SK-N-SH (cell line): Measurements from ENCODE around the gene SYTL4. TPM values are rescaled to one million over a fixed set of nuclear protein-coding genes. Genes with fewer than 3 reads are reported as not detected.
A peak's percentile ranks its signal among the peaks of the same experiment; 100 is the strongest.

Experiments used
- CTCF ChIA-PET: fragments of 300-600, 350-600 bp; formaldehyde crosslinking; extraction: SDS; loops from one replicate; lab custom pipeline; 2021; lab: Yijun Ruan, JAX
- POLR2A ChIA-PET: fragments of 350-600 bp; sonication (Branson Sonifier 250); formaldehyde crosslinking; extraction: SDS; loops from one replicate; lab custom pipeline; 2020; ENCODE audit warnings: antibody characterized with exemption, inconsistent platforms; lab: Yijun Ruan, JAX
- DNase-seq: peaks from one replicate; pipeline ENCODE4 v3.0.0; 2012
- H2AFZ ChIP-seq: fragments of 200-600 bp; sonication (generic); 2 replicates; pipeline ENCODE4 v1.8.1; 2016; ENCODE audit warnings: antibody characterized with exemption, mild to moderate bottlenecking, low read depth
- H3F3A ChIP-seq: fragments of 200-600 bp; sonication (generic); replicated peaks from 2 replicates; pipeline ENCODE3; 2016; ENCODE audit warnings: antibody characterized with exemption, mild to moderate bottlenecking; ENCODE audit not compliant: insufficient read depth
- H3K27ac ChIP-seq, 2 experiments: fragments of 200-500 bp in 1 of 2; fragments of 200-600 bp in 1 of 2; sonication (Bioruptor generic) in 1 of 2; sonication (generic), shearing (Covaris generic) in 1 of 2; 2 replicates each; pipeline versions ENCODE4 v1.5.1 to v1.6.1; 2014 to 2016; ENCODE audit warnings: low read depth in 2 of 2, inconsistent platforms in 1 of 2, low read length in 1 of 2, mild to moderate bottlenecking in 1 of 2, mixed read lengths in 1 of 2
- H3K27me3 ChIP-seq: fragments of 200-600 bp; sonication (generic), shearing (Covaris generic); 2 replicates; pipeline ENCODE4 v1.6.1; 2016; ENCODE audit warnings: mixed run types; ENCODE audit not compliant: insufficient read depth
- H3K36me3 ChIP-seq, 2 experiments: fragments of 200-500 bp in 1 of 2; fragments of 200-600 bp in 1 of 2; sonication (Bioruptor generic) in 1 of 2; sonication (generic) in 1 of 2; replicated peaks in 1 of 2; 2 replicates each; pipeline versions ENCODE3 to v1.5.1; 2014 to 2016; ENCODE audit warnings: low read length in 1 of 2, mild to moderate bottlenecking in 1 of 2; ENCODE audit not compliant: insufficient read depth in 2 of 2, control insufficient read depth in 1 of 2
- H3K4me1 ChIP-seq, 2 experiments: fragments of 200-500 bp in 1 of 2; fragments of 200-600 bp in 1 of 2; sonication (Bioruptor generic) in 1 of 2; sonication (generic), shearing (Covaris generic) in 1 of 2; 2 replicates each; pipeline versions ENCODE4 v1.5.1 to v1.6.1; 2014 to 2016; ENCODE audit warnings: low read depth in 1 of 2, low read length in 1 of 2, mixed run types in 1 of 2; ENCODE audit not compliant: insufficient read depth in 2 of 2, control insufficient read depth in 1 of 2
- H3K4me2 ChIP-seq: fragments of 200-600 bp; sonication (generic), shearing (Covaris generic); 2 replicates; pipeline ENCODE4 v1.6.1; 2017; ENCODE audit warnings: mixed run types
- H3K4me3 ChIP-seq, 2 experiments: fragments of 200-500 bp in 1 of 2; fragments of 200-600 bp in 1 of 2; sonication (Bioruptor generic) in 1 of 2; sonication (generic), shearing (Covaris generic) in 1 of 2; 2 replicates each; pipeline versions ENCODE4 v1.5.1 to v1.8.1; 2014 to 2016; ENCODE audit warnings: low read depth in 2 of 2, inconsistent platforms in 1 of 2, low read length in 1 of 2, mild to moderate bottlenecking in 1 of 2, mixed read lengths in 1 of 2, moderate library complexity in 1 of 2
- H3K79me2 ChIP-seq: fragments of 200-600 bp; sonication (generic); 2 replicates; pipeline ENCODE4 v1.8.1; 2017; ENCODE audit warnings: mild to moderate bottlenecking; ENCODE audit not compliant: insufficient read depth
- H3K9ac ChIP-seq: fragments of 200-600 bp; sonication (generic); 2 replicates; pipeline ENCODE4 v1.6.1; 2017; ENCODE audit warnings: mixed run types
- H3K9me2 ChIP-seq: fragments of 200-600 bp; sonication (generic); 2 replicates; pipeline ENCODE4 v1.6.1; 2017; ENCODE audit warnings: mixed run types
- H3K9me3 ChIP-seq: fragments of 200-600 bp; sonication (generic); 2 replicates; pipeline ENCODE4 v1.6.1; 2017; ENCODE audit warnings: mixed run types, mild to moderate bottlenecking, moderate library complexity
- H4K20me1 ChIP-seq: fragments of 200-600 bp; sonication (generic); 2 replicates; pipeline ENCODE4 v1.6.1; 2017; ENCODE audit warnings: mild to moderate bottlenecking, mixed run types; ENCODE audit not compliant: insufficient read depth
- FOSL2 ChIP-seq: IDR thresholded peaks from 2 replicates; pipeline ENCODE4 v1.4.0; 2012; ENCODE audit warnings: low read depth, mild to moderate bottlenecking, moderate library complexity, borderline replicate concordance
- FOXM1 ChIP-seq: IDR thresholded peaks from 2 replicates; pipeline ENCODE4 v1.4.0; 2012; ENCODE audit warnings: low read depth, mild to moderate bottlenecking
- GATA2 ChIP-seq: sonication (generic); formaldehyde crosslinking; IDR thresholded peaks from 2 replicates; pipeline ENCODE4 v1.5.0; 2020; ENCODE audit warnings: mild to moderate bottlenecking, missing genetic modification reagents
- JUND ChIP-seq: IDR thresholded peaks from 2 replicates; pipeline ENCODE4 v1.4.0; 2012
- MEF2A ChIP-seq: IDR thresholded peaks from 2 replicates; pipeline ENCODE4 v1.4.0; 2012; ENCODE audit warnings: low read depth, borderline replicate concordance
- NFIC ChIP-seq: IDR thresholded peaks from 2 replicates; pipeline ENCODE4 v1.4.0; 2012; ENCODE audit warnings: borderline replicate concordance
- RAD21 ChIP-seq: IDR thresholded peaks from 2 replicates; pipeline ENCODE4 v1.6.1; 2012; ENCODE audit warnings: mild to moderate bottlenecking, low read length
- RCOR1 ChIP-seq: fragments of 150-350 bp; IDR thresholded peaks from 2 replicates; pipeline ENCODE4 v1.6.1; 2017; ENCODE audit warnings: antibody characterized with exemption, low read length
- RXRA ChIP-seq: IDR thresholded peaks from 2 replicates; pipeline ENCODE4 v1.4.0; 2012; ENCODE audit warnings: low read depth, mild to moderate bottlenecking, borderline replicate concordance
- TAF1 ChIP-seq: IDR thresholded peaks from 2 replicates; pipeline ENCODE4 v1.6.1; 2012; ENCODE audit warnings: low read depth, mild to moderate bottlenecking, low read length, moderate library complexity, borderline replicate concordance
- TCF12 ChIP-seq: IDR thresholded peaks from 2 replicates; pipeline ENCODE4 v1.4.0; 2012
- TEAD4 ChIP-seq: IDR thresholded peaks from 2 replicates; pipeline ENCODE4 v1.4.0; 2012; ENCODE audit warnings: mild to moderate bottlenecking, borderline replicate concordance; ENCODE audit not compliant: insufficient read depth
- YY1 ChIP-seq: IDR thresholded peaks from 2 replicates; pipeline ENCODE4 v1.4.0; 2012; ENCODE audit warnings: low read depth, mild to moderate bottlenecking
- WGBS: methylation state at CpG from one replicate; pipeline ENCODE4 v1.1.6; 2017; ENCODE audit warnings: low lambda C conversion rate; 5-methylcytosine and 5-hydroxymethylcytosine counted together
- polyA plus RNA-seq, 3 experiments: library from polyadenylated mRNA; depleted of rRNA; stranded (reverse); fragments of >200 nt; gene quantifications; 2 replicates each; pipeline ENCODE4 v1.2.3, GENCODE V29; 2012
- TF ChIP-seq, protein P1 (sequence below): IDR thresholded peaks from 2 replicates; pipeline ENCODE4; 2012
- TF ChIP-seq, protein P2 (sequence below): IDR thresholded peaks from 2 replicates; pipeline ENCODE4 v1.4.0; 2012; ENCODE audit warnings: low read depth, borderline replicate concordance
- TF ChIP-seq, protein P3 (sequence below): fragments of 150-350 bp; IDR thresholded peaks from 2 replicates; pipeline ENCODE4 v1.6.1; 2017; ENCODE audit warnings: antibody characterized with exemption, low read length, low read depth, borderline replicate concordance
- TF ChIP-seq, protein P4 (sequence below): IDR thresholded peaks from 2 replicates; pipeline ENCODE4 v1.4.0; 2012; ENCODE audit warnings: low read depth

SYTL4 gene
- polyA plus RNA-seq, 1 of the 3 experiments (the other 2 are of a cell fraction) = 2.3 TPM

DNA sequence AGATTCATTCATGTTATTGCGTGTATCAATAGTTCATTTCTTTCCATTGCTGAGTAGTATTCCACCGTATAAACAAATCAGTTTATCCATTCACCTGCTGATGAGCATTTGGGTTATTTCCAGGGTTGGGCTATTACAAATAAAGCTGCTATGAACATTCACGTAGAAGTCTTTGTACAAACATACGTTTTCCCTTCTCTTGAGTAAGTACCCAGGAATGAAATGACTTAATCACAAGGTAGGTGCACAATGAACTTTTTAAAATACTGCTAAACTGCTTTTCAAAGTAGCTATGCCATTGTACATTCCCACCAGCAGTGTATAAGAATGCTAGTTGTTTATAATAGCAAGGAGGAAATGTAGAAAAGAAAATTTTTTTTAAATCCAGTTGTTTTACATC lies 35.9 kb downstream of the SYTL4 start (continued):
- TF ChIP-seq JUND (no peak), YY1 (no peak)

GRCh38 chrX:100695302-100695701 lies 36.6 kb downstream of the SYTL4 start:
- H3K27ac ChIP-seq = peak overlapping the region in 1 of 2 experiments; percentile 45; a peak in 1 of 4 replicates

GRCh38 chrX:100687546-100687945 lies 44.4 kb downstream of the SYTL4 start:
- Histone ChIP-seq H3K9ac (no peak overlapping the region), H3F3A (no peaks in the 10 kb centered on the region), H2AFZ (no peak overlapping the region), H3K4me2 (no peak overlapping the region), H4K20me1 (no peaks in the 10 kb centered on the region), H3K27ac (no peak overlapping the region), H3K4me1 (no peaks in the 10 kb centered on the region), H3K27me3 (no peaks in the 10 kb centered on the region), H3K9me3 (no peaks in the 10 kb centered on the region), H3K4me3 (no peak overlapping the region), H3K36me3 (no peaks in the 10 kb centered on the region)
- 27% methylated on average over 2 of the region's 2 CpGs for WGBS
- POLR2A ChIA-PET = no interaction called here
- DNase-seq = no peak
- no peak for TF ChIP-seq FOXM1
- no peak for TF ChIP-seq RXRA
- TF ChIP-seq, all 33 proteins: peak for 0
- no peaks in the 10 kb centered on the region for H3K9me2 ChIP-seq
- H3K79me2 ChIP-seq = no peaks in the 10 kb centered on the region
- CTCF ChIA-PET = interaction anchor here (1.0 to 9.7 kb wide), 5 partner anchors 16 to 518 kb away, joined by 3 to 211 read pairs (median 3); no protein-coding TSS in a partner anchor

More at GRCh38 chrX:100695302-100695701, 36.6 kb downstream of the SYTL4 start:
- Histone ChIP-seq H3K79me2 (no peaks in the 10 kb centered on the region), H3K4me1 (no peaks in the 10 kb centered on the region), H3K36me3 (no peaks in the 10 kb centered on the region), H3K4me2 (no peak overlapping the region), H3K9me3 (no peaks in the 10 kb centered on the region), H3K4me3 (no peak overlapping the region), H3K9ac (no peak overlapping the region), H4K20me1 (no peaks in the 10 kb centered on the region), H3K27me3 (no peaks in the 10 kb centered on the region), H3K9me2 (no peaks in the 10 kb centered on the region), H2AFZ (no peak overlapping the region), H3F3A (no peaks in the 10 kb centered on the region)
- TF ChIP-seq, protein P1, sequence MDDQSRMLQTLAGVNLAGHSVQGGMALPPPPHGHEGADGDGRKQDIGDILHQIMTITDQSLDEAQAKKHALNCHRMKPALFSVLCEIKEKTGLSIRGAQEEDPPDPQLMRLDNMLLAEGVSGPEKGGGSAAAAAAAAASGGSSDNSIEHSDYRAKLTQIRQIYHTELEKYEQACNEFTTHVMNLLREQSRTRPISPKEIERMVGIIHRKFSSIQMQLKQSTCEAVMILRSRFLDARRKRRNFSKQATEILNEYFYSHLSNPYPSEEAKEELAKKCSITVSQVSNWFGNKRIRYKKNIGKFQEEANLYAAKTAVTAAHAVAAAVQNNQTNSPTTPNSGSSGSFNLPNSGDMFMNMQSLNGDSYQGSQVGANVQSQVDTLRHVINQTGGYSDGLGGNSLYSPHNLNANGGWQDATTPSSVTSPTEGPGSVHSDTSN = no peak
- TF ChIP-seq FOSL2 (no peak), GATA2 (CRISPR knock-in tag) (peak; percentile 21; the same call in 1 of the 2 replicates)
- ChIA-PET CTCF (interaction anchor here (3.0 kb wide), 1 partner anchor 10 kb away, joined by 14 read pairs; no protein-coding TSS in a partner anchor), POLR2A (no interaction called here)
- DNase-seq = peak; percentile 8
- 13% methylated on average over 2 of the region's 2 CpGs for WGBS

GRCh38 chrX:100687128-100687527 lies 44.8 kb downstream of the SYTL4 start:
- ChIA-PET POLR2A (no interaction called here), CTCF (interaction anchor here (1.1 to 9.7 kb wide), 4 partner anchors 16 to 79 kb away, joined by 3 to 211 read pairs (median 32); no protein-coding TSS in a partner anchor)
- Histone ChIP-seq H3K4me2 (no peak overlapping the region), H3K4me3 (no peak overlapping the region), H3K36me3 (no peaks in the 10 kb centered on the region), H3K9me2 (no peaks in the 10 kb centered on the region), H4K20me1 (no peaks in the 10 kb centered on the region), H3K9me3 (no peaks in the 10 kb centered on the region), H3K9ac (no peak overlapping the region), H2AFZ (no peak overlapping the region), H3F3A (no peaks in the 10 kb centered on the region), H3K79me2 (no peaks in the 10 kb centered on the region), H3K27ac (no peak overlapping the region), H3K4me1 (no peaks in the 10 kb centered on the region), H3K27me3 (no peaks in the 10 kb centered on the region)
- TF ChIP-seq, protein P2, sequence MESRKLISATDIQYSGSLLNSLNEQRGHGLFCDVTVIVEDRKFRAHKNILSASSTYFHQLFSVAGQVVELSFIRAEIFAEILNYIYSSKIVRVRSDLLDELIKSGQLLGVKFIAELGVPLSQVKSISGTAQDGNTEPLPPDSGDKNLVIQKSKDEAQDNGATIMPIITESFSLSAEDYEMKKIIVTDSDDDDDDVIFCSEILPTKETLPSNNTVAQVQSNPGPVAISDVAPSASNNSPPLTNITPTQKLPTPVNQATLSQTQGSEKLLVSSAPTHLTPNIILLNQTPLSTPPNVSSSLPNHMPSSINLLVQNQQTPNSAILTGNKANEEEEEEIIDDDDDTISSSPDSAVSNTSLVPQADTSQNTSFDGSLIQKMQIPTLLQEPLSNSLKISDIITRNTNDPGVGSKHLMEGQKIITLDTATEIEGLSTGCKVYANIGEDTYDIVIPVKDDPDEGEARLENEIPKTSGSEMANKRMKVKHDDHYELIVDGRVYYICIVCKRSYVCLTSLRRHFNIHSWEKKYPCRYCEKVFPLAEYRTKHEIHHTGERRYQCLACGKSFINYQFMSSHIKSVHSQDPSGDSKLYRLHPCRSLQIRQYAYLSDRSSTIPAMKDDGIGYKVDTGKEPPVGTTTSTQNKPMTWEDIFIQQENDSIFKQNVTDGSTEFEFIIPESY = no peak
- TF ChIP-seq NFIC (no peak), RAD21 (no peak), GATA2 (CRISPR knock-in tag) (no peak), RXRA (no peak), TAF1 (no peak), MEF2A (no peak), RCOR1 (no peak), TEAD4 (no peak), TCF12 (no peak), FOXM1 (no peak)
- TF ChIP-seq, protein P3, sequence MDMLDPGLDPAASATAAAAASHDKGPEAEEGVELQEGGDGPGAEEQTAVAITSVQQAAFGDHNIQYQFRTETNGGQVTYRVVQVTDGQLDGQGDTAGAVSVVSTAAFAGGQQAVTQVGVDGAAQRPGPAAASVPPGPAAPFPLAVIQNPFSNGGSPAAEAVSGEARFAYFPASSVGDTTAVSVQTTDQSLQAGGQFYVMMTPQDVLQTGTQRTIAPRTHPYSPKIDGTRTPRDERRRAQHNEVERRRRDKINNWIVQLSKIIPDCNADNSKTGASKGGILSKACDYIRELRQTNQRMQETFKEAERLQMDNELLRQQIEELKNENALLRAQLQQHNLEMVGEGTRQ = no peak
- TF ChIP-seq, protein P4, sequence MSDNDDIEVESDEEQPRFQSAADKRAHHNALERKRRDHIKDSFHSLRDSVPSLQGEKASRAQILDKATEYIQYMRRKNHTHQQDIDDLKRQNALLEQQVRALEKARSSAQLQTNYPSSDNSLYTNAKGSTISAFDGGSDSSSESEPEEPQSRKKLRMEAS = no peak
- 77% methylated on average over 5 of the region's 6 CpGs for WGBS
- DNase-seq = no peak
